ENCODE measurements around the gene STRN4. TPM values are rescaled to one million over a fixed set of nuclear protein-coding genes. Genes with fewer than 3 reads are reported as not detected.

Gene STRN4
- polyA plus RNA-seq, 1 donor from 2014 or later, result 153 TPM

DNA sequence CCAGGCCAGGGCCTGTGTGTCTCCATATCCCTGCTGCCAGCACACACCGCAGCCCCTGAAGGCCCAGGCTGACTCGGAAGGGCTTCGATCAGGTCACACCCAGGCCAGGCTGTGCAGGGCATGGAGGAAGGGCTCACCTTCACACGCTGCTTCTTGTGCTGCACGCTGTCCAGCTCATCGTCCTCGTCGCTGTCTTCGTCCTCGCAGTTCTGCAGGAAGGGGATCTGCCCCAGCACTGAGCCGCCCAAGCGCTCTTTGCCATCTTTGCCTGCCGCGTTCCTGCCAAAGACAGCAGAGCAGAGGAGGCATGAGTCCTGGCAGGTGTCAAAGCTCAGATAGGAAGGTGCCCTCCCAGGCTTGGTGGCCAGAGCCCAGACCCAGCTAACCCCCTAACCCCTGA lies 15.7 kb downstream of the STRN4 start:
- H3F3A ChIP-seq (ENCODE audit: insufficient read depth, low read length, poor library complexity, severe bottlenecking), result no peaks in the 10 kb centered on the region
- H3K27me3 ChIP-seq (ENCODE audit: insufficient read depth, low read depth, low read length), result no peaks in the 10 kb centered on the region
- H3K9ac ChIP-seq (ENCODE audit: low read length), result no peak overlapping the region
- no peak overlapping the region for H2AFZ ChIP-seq (ENCODE audit: low read depth, low read length)
- TF ChIP-seq TAF1 (IDR thresholded peaks at IDR 0.05; ENCODE audit: low read depth), result no peak
- TF ChIP-seq, protein P1, sequence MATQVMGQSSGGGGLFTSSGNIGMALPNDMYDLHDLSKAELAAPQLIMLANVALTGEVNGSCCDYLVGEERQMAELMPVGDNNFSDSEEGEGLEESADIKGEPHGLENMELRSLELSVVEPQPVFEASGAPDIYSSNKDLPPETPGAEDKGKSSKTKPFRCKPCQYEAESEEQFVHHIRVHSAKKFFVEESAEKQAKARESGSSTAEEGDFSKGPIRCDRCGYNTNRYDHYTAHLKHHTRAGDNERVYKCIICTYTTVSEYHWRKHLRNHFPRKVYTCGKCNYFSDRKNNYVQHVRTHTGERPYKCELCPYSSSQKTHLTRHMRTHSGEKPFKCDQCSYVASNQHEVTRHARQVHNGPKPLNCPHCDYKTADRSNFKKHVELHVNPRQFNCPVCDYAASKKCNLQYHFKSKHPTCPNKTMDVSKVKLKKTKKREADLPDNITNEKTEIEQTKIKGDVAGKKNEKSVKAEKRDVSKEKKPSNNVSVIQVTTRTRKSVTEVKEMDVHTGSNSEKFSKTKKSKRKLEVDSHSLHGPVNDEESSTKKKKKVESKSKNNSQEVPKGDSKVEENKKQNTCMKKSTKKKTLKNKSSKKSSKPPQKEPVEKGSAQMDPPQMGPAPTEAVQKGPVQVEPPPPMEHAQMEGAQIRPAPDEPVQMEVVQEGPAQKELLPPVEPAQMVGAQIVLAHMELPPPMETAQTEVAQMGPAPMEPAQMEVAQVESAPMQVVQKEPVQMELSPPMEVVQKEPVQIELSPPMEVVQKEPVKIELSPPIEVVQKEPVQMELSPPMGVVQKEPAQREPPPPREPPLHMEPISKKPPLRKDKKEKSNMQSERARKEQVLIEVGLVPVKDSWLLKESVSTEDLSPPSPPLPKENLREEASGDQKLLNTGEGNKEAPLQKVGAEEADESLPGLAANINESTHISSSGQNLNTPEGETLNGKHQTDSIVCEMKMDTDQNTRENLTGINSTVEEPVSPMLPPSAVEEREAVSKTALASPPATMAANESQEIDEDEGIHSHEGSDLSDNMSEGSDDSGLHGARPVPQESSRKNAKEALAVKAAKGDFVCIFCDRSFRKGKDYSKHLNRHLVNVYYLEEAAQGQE (IDR thresholded peaks at IDR 0.05; ENCODE audit: borderline replicate concordance), result no peak
- TF ChIP-seq EZH2 (IDR thresholded peaks at IDR 0.05; ENCODE audit: borderline replicate concordance, insufficient read depth, low read length, poor library complexity, severe bottlenecking), result no peak
- TF ChIP-seq EP300 (conservative IDR thresholded peaks at IDR 0.05; ENCODE audit: poor library complexity, severe bottlenecking), result no peak
- no peak for TF ChIP-seq RAD21 (conservative IDR thresholded peaks at IDR 0.05)
- TF ChIP-seq, protein P2, sequence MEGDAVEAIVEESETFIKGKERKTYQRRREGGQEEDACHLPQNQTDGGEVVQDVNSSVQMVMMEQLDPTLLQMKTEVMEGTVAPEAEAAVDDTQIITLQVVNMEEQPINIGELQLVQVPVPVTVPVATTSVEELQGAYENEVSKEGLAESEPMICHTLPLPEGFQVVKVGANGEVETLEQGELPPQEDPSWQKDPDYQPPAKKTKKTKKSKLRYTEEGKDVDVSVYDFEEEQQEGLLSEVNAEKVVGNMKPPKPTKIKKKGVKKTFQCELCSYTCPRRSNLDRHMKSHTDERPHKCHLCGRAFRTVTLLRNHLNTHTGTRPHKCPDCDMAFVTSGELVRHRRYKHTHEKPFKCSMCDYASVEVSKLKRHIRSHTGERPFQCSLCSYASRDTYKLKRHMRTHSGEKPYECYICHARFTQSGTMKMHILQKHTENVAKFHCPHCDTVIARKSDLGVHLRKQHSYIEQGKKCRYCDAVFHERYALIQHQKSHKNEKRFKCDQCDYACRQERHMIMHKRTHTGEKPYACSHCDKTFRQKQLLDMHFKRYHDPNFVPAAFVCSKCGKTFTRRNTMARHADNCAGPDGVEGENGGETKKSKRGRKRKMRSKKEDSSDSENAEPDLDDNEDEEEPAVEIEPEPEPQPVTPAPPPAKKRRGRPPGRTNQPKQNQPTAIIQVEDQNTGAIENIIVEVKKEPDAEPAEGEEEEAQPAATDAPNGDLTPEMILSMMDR (IDR thresholded peaks at IDR 0.05; ENCODE audit: poor library complexity, severe bottlenecking), result no peak
- no peak for TF ChIP-seq SMC3 (conservative IDR thresholded peaks at IDR 0.05; ENCODE audit: poor library complexity)
- TF ChIP-seq POLR2AphosphoS5 (IDR thresholded peaks at IDR 0.05), result no peak
- TF ChIP-seq MXI1 (conservative IDR thresholded peaks at IDR 0.05; ENCODE audit: poor library complexity, severe bottlenecking), result no peak
- H3K36me3 ChIP-seq (ENCODE audit: insufficient read depth, low read length), result no peaks in the 10 kb centered on the region
- no peaks in the 10 kb centered on the region for H3K9me3 ChIP-seq (ENCODE audit: low read length)
- H4K20me1 ChIP-seq (ENCODE audit: insufficient read depth), result peaks cover 18% of the 10 kb centered on the region
- no peak overlapping the region for H3K4me3 ChIP-seq (ENCODE audit: low read length)
- H3K4me2 ChIP-seq (ENCODE audit: low read length), result no peak overlapping the region
- H3K79me2 ChIP-seq (replicated peaks; ENCODE audit: insufficient read depth, low read length), result peaks cover 11% of the 10 kb centered on the region
- H3K9me2 ChIP-seq (ENCODE audit: insufficient read depth, low read length), result no peaks in the 10 kb centered on the region
- H3K27ac ChIP-seq (ENCODE audit: low read length), result no peak overlapping the region

DNA sequence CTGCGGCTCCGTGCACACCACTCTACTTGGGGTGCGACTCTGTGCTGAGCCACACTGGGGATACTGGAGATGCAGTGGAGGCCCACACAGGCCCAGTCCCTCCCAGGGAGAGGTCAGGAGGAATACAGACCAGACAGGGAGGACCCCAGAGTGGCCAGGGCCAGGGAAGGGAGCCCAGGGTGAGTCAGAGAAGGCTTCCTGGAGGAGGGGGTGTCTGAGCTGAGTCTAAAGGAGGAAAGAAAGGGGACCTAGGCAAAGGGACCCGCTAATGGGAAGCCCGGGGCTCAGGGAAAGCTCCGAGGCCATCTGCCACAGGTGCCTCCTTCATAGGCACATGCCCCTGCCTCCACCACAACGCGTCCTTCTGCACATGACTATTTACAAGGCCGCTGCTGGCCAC lies 16.1 kb downstream of the STRN4 start:
- no peak for TF ChIP-seq EZH2 (IDR thresholded peaks at IDR 0.05; ENCODE audit: borderline replicate concordance, insufficient read depth, low read length, poor library complexity, severe bottlenecking)
- TF ChIP-seq, protein P2 (IDR thresholded peaks at IDR 0.05; ENCODE audit: poor library complexity, severe bottlenecking), result no peak
- no peak for TF ChIP-seq SMC3 (conservative IDR thresholded peaks at IDR 0.05; ENCODE audit: poor library complexity)
- TF ChIP-seq, protein P1 (IDR thresholded peaks at IDR 0.05; ENCODE audit: borderline replicate concordance), result no peak
- TF ChIP-seq MXI1 (conservative IDR thresholded peaks at IDR 0.05; ENCODE audit: poor library complexity, severe bottlenecking), result no peak
- TF ChIP-seq TAF1 (IDR thresholded peaks at IDR 0.05; ENCODE audit: low read depth), result no peak
- no peak for TF ChIP-seq RAD21 (conservative IDR thresholded peaks at IDR 0.05)
- no peak for TF ChIP-seq POLR2AphosphoS5 (IDR thresholded peaks at IDR 0.05)
- TF ChIP-seq EP300 (conservative IDR thresholded peaks at IDR 0.05; ENCODE audit: poor library complexity, severe bottlenecking), result no peak
- Histone ChIP-seq H3K4me2 (ENCODE audit: low read length) (no peak overlapping the region), H3K9me3 (ENCODE audit: low read length) (no peaks in the 10 kb centered on the region), H3K79me2 (replicated peaks; ENCODE audit: insufficient read depth, low read length) (peaks cover 11% of the 10 kb centered on the region), H3K27me3 (ENCODE audit: insufficient read depth, low read depth, low read length) (no peaks in the 10 kb centered on the region), H4K20me1 (ENCODE audit: insufficient read depth) (peaks cover 18% of the 10 kb centered on the region), H3K27ac (ENCODE audit: low read length) (no peak overlapping the region), H3F3A (ENCODE audit: insufficient read depth, low read length, poor library complexity, severe bottlenecking) (no peaks in the 10 kb centered on the region), H2AFZ (ENCODE audit: low read depth, low read length) (no peak overlapping the region), H3K9ac (ENCODE audit: low read length) (no peak overlapping the region), H3K4me3 (ENCODE audit: low read length) (no peak overlapping the region), H3K9me2 (ENCODE audit: insufficient read depth, low read length) (no peaks in the 10 kb centered on the region), H3K36me3 (ENCODE audit: insufficient read depth, low read length) (no peaks in the 10 kb centered on the region)

Measured in neural cell (in vitro differentiated cells).